Fibroblast of lung (primary cell): ENCODE data around the gene GABRG1. TPM values are rescaled to one million over a fixed set of nuclear protein-coding genes. Genes with fewer than 3 reads are reported as not detected.

Experiments used
- DNase-seq, 2 donors: peaks; one replicate each; pipeline versions ENCODE4 v3.0.0 to v3.0.0-alpha.2; 2010; ENCODE audit warnings: low read depth in 2 of 2
- H2AFZ ChIP-seq: 2 replicates; pipeline ENCODE4 v1.5.1; 2012; ENCODE audit warnings: low read length, control low read depth, inconsistent platforms
- H3K27ac ChIP-seq: 2 replicates; pipeline ENCODE4 v1.5.1; 2011; ENCODE audit warnings: low read length, control low read depth; ENCODE audit not compliant: insufficient read depth
- H3K27me3 ChIP-seq: 2 replicates; pipeline ENCODE4 v1.5.1; 2011; ENCODE audit warnings: mild to moderate bottlenecking, low read length; ENCODE audit not compliant: control insufficient read depth, insufficient read depth
- H3K36me3 ChIP-seq: 2 replicates; pipeline ENCODE4 v1.5.1; 2011; ENCODE audit warnings: low read length; ENCODE audit not compliant: control insufficient read depth, insufficient read depth
- H3K4me1 ChIP-seq: 2 replicates; pipeline ENCODE4 v1.5.1; 2011; ENCODE audit warnings: low read length; ENCODE audit not compliant: control insufficient read depth, insufficient read depth; ENCODE audit errors: extremely low read depth
- H3K4me2 ChIP-seq: 2 replicates; pipeline ENCODE4 v1.5.1; 2011; ENCODE audit warnings: low read length, control low read depth; ENCODE audit not compliant: insufficient read depth; ENCODE audit errors: extremely low read depth
- H3K4me3 ChIP-seq, 4 experiments: fragments of 200-600 bp in 1 of 4; sonication (generic) in 1 of 4; replicated peaks in 1 of 4; 2 replicates each; pipeline ENCODE4 v1.5.1; 2011 to 2016; ENCODE audit warnings: low read length in 4 of 4, low read depth in 3 of 4, mild to moderate bottlenecking in 3 of 4, control low read depth in 2 of 4, inconsistent platforms in 1 of 4, mixed read lengths in 1 of 4; ENCODE audit not compliant: insufficient read depth in 1 of 4; ENCODE audit errors: control extremely low read depth in 1 of 4
- H3K79me2 ChIP-seq: 2 replicates; pipeline ENCODE4 v1.5.1; 2012; ENCODE audit warnings: mild to moderate bottlenecking, low read length, inconsistent platforms; ENCODE audit not compliant: control insufficient read depth, insufficient read depth
- H3K9ac ChIP-seq: 2 replicates; pipeline ENCODE4 v1.5.1; 2011; ENCODE audit warnings: mild to moderate bottlenecking, low read length, control low read depth; ENCODE audit not compliant: insufficient read depth
- H3K9me3 ChIP-seq: 2 replicates; pipeline ENCODE4 v1.5.1; 2012; ENCODE audit warnings: low read depth, low read length; ENCODE audit not compliant: control insufficient read depth, insufficient read depth
- H4K20me1 ChIP-seq: 2 replicates; pipeline ENCODE4 v1.5.1; 2011; ENCODE audit warnings: low read length; ENCODE audit not compliant: control insufficient read depth, insufficient read depth; ENCODE audit errors: extremely low read depth
- CTCF ChIP-seq, 2 donors: IDR thresholded peaks in 1 of 2; conservative IDR thresholded peaks in 1 of 2; 1 replicate in 1 of 2; 2 replicates in 1 of 2; pipeline ENCODE4 v1.5.1; 2011 to 2012; ENCODE audit warnings: low read length in 2 of 2, control low read depth in 1 of 2, inconsistent platforms in 1 of 2, low read depth in 1 of 2, mild to moderate bottlenecking in 1 of 2
- polyA plus RNA-seq, 2 donors: library from polyadenylated mRNA; depleted of rRNA in 1 of 2; stranded (reverse) in 1 of 2; unstranded in 1 of 2; fragments of >200 nt; gene quantifications; 2 replicates each; pipeline ENCODE4 v1.2.1, GENCODE V29; 2011 to 2012; ENCODE audit warnings: missing spikeins in 1 of 2
- total RNA-seq: library from RNA; depleted of rRNA; stranded (reverse); fragments of >200 nt; gene quantifications from 2 replicates; pipeline ENCODE4 v1.2.1, GENCODE V29; 2014

Gene GABRG1
- total and polyA plus RNA-seq, 2 donors (not counting 1 experiment from before 2014, with no cell fraction given) = not detected

GRCh38 chr4:45987858-45988257 is 136.0 kb downstream of the GABRG1 start:
- no peaks in the 10 kb centered on the region for H4K20me1 ChIP-seq
- H2AFZ ChIP-seq = no peak overlapping the region
- H3K27me3 ChIP-seq = no peaks in the 10 kb centered on the region
- TF ChIP-seq CTCF (conservative IDR thresholded peaks at IDR 0.05 in 1 of 2, IDR thresholded peaks at IDR 0.05 in 1 of 2; ENCODE audit: low read depth in 1 of 2, low read length in 2 of 2) = no peak
- DNase-seq = no peak
- H3K79me2 ChIP-seq = no peaks in the 10 kb centered on the region
- H3K36me3 ChIP-seq = no peaks in the 10 kb centered on the region
- no peaks in the 10 kb centered on the region for H3K9me3 ChIP-seq
- no peak overlapping the region for H3K9ac ChIP-seq
- no peak overlapping the region for H3K4me2 ChIP-seq
- no peaks in the 10 kb centered on the region for H3K4me1 ChIP-seq
- H3K4me3 ChIP-seq = no peak overlapping the region
- no peak overlapping the region for H3K27ac ChIP-seq
